ENCODE data around the gene ASB1.

The ASB1 gene

DNA sequence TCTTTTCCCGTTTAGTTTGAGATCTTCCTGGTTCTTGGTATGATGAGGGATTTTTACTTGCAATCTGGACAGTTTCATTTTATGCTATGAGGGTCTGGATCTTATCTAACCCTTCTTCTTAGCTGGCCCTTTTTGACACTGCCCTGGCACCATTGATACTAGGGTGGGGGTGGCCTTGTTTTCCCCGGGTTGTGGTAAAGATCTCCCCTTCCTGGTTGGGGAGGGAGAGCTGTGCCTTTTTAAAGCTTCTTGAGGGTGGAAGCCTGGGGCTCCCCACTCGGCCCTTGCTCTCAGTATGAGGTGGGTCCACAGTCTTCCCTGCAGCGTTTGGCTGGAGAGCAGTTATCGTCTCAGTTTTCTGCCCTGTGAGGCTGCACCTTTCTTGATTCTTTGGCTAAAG is 66.1 kb downstream of the ASB1 start:
- DNase-seq (ENCODE audit: low spot score) = no peak
- FAIRE-seq = no peak

DNA sequence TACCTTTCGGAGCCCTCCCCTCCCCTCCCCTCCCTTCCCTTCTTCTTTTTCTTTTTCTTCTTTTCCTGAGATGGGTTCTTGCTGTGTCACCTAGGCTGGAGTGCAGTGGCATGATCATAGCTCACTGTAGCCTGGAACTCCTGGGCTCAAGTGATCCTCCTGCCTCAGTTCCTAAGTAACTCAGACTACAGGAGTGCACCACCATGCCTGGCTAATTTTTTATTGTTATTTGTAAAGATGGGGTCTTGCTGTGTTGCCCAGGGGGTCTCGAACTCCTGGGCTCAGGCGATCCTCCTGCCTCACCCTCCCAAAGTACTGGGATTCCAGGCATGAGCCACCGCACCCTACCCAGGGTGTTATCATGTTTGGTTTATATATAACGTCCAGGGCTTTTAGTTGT is 66.7 kb downstream of the ASB1 start:
- no peak for DNase-seq (ENCODE audit: low spot score)
- no peak for FAIRE-seq

DNA sequence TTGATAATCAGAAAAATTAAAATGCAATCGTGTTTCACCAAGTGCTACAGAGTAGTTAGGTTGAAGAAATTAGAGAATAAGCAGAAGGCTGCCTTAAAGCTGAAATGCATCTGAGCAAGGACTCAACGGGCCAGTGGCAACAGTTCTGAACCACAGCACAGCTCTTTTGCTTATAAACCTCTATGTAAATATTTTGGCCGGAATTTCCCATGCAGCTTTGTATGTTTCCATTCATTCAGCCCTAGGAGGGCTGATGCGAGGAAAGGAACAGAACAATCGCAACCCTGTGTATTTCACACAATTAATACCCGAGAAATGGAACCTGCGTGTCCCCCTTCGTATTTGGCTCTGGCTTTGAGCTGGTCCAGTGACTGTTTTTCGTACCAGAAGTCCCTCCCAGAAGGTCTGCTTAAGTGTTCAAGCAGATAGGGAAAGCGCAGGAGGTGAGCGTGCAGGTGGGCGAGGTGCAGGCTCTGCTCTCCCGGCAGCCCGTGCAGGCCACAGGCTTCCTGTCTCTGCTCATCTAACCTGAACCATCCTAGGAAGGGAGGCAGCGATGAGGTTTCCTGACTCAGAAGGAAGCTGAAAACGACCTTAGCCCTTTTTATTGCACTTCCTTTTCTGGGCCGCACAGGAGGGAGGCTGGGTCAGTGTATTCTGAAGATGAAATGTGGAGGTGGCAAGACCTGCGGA is 67.3 kb downstream of the ASB1 start:
- FAIRE-seq = no peak
- no peak for DNase-seq (ENCODE audit: low spot score)

DNA sequence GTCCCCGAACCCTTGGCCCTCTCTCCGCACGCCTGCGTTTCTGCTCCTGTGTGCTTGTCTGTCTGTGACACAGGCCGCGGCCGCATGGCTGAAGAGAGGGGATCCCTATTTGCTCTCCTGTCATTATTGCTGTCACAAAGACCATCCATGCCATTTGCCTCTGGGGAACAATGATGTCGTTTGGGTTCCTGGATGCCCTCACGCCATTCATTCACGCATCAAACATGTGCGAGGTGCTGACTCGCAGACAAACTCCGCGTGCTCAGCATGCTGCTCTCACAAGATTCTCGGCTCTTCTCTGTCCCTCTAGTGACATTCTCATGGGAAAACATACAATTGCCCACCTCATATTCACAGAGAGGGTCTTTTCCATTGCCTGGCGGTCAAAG is 67.8 kb downstream of the ASB1 start:
- FAIRE-seq (no peak), DNase-seq (ENCODE audit: low spot score) (no peak)

DNA sequence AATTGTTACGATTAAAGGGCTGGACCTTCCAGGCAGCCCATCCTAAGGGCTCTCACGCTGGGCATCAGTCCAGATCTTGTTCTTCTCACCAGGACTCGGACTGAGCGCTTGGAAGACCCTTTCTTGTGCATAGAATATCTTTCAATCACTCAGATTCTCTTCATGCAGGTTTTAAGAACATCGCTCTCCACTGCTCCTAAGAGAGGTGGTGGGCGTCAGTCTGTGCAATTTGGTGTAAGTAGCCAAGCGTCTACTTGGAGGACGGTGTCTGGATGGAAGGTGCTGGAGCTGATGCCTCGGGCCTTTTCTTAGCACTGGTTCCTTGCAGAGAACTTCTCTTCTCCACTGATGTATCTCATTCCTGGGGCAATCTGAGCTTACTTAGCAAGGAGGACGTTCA is 68.7 kb downstream of the ASB1 start:
- DNase-seq (ENCODE audit: low spot score) = no peak
- FAIRE-seq = no peak

DNA sequence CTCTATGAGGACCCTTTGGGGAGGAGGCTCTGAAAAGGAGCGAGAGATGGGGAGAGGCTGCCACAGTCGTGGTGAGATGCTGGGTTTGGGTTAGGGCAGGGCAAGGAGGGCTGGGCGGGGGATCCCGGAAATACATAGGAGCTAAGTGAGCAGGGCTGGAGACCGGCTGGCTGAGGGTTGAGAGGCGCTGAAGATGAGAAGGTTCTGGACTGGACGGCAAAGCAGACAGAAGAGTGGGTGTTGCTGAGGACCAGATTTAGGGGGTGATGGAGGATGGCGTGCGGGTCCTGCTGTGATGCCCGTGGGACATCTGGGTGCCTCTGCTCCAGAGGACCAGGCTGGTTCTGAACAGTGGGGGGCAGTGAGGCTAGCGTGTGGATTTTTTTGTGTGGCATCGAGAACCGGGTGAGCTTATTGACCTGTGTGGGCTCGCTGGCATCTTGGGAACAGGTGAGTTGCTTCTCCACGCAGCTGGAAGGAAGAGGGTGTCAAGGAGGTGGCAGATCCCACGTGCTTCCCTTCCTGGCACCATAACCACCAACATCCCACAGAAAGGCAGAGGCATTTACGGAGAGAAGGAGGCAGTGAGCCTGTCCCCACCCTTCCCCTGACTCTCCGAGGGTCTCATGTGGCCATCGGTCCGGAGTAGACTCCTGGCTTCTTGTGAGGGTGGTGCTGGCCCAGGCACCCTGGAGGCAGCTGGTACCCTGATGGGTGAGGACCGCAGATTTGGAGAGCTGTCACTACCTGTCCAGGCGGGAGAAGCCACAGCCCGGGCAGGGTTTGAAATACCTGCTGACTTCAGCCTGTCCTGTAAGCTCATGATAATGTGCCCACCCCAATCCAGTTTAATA is 70.3 kb downstream of the ASB1 start:
- FAIRE-seq (no peak), DNase-seq (ENCODE audit: low spot score) (no peak)

DNA sequence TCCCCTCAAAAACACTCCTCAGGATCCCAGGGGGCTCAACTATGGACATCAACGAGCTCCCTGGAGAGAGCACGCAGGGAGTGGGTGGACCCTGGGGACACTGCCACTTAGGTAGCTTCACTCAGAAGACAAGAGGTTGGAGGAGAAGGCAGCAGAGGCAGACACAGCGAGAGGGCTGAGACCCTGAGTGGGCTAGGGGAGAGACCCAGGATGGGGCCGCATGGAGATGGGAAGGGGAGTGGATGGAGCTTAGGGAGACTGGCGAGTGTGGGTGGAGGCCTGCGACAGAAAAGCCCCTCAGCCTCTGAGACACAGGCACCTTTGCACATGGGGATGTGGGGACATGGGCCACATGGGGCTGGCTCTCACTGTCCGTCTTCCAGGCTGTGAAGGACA is 70.9 kb downstream of the ASB1 start:
- DNase-seq (ENCODE audit: low spot score) (no peak), FAIRE-seq (no peak)

DNA sequence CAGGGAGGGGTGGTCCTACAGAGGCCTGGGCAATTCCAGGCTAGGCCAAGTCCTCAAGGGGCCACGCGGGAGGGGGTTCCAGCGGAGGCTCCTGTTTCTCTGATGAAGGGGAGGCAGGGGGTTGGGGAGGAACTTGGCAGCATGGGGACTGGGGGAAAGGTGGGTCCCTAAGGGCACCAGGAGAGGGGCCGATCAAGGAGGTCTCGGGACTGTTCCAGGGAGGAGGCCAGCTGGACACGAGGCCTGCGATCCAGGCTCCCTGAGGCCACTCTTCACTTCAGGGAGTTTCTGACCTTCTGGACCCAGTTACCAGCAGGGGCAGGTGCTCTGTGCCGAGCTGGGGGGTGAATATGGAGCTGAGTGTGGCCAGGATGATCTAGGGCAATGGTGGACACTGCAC is 71.5 kb downstream of the ASB1 start:
- no peak for FAIRE-seq
- no peak for DNase-seq (ENCODE audit: low spot score)

DNA sequence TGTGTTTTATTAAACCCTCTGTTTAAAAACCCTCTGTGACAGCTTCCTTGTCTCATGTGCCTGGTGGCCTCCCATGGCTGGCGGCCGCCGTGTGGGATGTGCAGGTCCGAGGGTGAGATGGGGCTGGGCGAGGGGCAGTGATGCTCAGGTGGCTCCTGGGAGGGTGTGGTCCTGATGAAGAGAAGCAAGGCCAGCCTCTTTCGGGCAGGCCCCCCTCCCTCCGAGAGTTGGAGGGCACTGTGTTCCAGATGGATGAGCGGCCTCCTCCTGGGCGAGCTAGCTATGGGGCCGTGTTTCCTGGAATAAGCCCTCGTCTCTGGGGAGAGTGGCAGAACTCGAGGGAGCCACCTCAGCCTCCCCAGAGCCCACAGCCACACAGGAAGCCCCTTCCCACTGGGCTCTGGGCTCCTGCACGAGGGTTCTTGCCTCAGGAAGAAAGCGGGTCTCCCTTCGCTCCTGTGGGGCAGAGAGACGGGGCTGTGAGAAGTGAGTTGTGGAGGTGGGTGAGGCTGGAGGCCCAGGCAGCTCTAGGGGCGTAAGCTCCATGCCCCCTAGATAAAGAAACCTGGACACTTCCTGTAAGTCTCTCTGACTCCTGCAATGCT is 72.1 kb downstream of the ASB1 start:
- FAIRE-seq = no peak
- DNase-seq (ENCODE audit: low spot score) = no peak

DNA sequence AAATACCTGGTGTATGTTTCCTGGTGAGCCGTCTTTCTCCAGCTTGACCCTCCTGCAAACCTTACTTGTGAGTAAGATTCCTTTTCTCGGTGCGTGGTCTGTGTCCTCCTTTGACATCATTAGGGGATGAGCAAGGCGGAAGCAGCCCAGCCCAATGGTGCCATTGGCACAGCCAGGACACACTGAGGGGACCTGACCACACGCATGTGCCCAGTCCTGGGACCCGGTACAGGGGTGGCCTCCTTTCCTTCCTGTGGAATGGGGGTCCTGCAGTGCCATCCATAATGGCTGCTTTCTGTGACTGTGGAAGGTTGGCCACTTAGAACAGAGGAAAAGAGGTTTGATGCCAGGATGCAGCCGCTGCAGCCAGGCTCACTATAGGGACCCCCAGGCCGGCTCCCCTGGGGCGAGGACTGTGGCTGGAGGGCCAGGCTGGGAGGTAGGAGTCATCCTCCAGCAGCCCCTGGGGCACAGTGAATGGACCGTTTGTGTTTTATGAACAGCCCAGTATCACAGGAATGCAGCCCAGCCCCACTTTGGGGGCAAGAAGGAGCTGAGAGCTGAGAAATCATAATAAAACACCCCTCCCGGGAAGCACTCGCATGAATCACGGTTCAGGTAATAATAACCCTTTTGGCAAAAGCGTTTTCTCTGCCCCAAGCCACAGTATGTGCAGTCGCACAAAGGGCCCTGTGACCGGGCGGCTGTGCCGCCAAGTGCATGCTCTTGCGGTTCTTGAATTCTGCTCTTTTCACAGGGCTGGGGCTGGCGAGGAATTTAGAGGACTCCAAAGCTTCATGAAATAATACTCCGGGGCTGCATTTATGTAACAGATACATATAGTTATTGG is 73.2 kb downstream of the ASB1 start:
- DNase-seq (ENCODE audit: low spot score) (no peak), FAIRE-seq (no peak)

DNA sequence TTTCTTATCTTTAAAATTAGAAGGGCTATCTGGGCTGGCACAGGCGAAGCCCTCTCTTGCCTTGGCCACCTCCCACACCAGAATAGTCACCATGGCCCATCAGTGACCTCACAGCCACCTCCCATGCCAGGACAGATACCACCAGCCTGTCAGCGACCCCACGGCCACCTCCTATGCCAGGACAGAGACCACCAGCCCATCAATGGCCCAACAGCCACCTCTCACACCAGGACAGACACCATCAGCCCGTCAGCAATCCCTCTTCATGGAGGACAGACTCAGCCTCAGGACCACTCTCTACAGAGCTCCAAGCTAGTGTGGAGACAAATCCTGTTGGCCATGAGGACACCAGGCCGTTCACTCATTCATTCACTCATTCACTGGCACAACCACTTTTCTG is 74.6 kb downstream of the ASB1 start:
- no peak for DNase-seq (ENCODE audit: low spot score)
- FAIRE-seq = no peak

Measured in RCC 7860 (cell line).